Raji (cell line): Measurements from ENCODE around the gene RPTOR.

Experiments
- POLR2A ChIP-seq: IDR thresholded peaks from 2 replicates; pipeline ENCODE4 v1.6.1; 2011; ENCODE audit warnings: low read depth, low read length, control low read depth; ENCODE audit not compliant: insufficient read depth

RPTOR gene

GRCh38 chr17:80790981-80791742 is 246.5 kb downstream of the RPTOR start:
- TF ChIP-seq POLR2A: no peak

GRCh38 chr17:80791758-80792284 is 247.2 kb downstream of the RPTOR start:
- no peak for TF ChIP-seq POLR2A

- TF ChIP-seq POLR2A: no peak
These were observed 247.7 kb downstream of the RPTOR start for GRCh38 chr17:80792373-80792781.

- no peak for TF ChIP-seq POLR2A
These were observed 248.8 kb downstream of the RPTOR start for GRCh38 chr17:80793421-80793820.

GRCh38 chr17:80793851-80794267 is 249.2 kb downstream of the RPTOR start:
- TF ChIP-seq POLR2A: no peak

- TF ChIP-seq POLR2A: no peak
These were observed 249.8 kb downstream of the RPTOR start for GRCh38 chr17:80794281-80795089.

GRCh38 chr17:80795090-80795580 is 250.5 kb downstream of the RPTOR start:
- TF ChIP-seq POLR2A: no peak

GRCh38 chr17:80795754-80796153 is 251.1 kb downstream of the RPTOR start:
- no peak for TF ChIP-seq POLR2A

GRCh38 chr17:80796430-80796861 is 251.8 kb downstream of the RPTOR start:
- no peak for TF ChIP-seq POLR2A

- no peak for TF ChIP-seq POLR2A
These were observed 253.3 kb downstream of the RPTOR start for GRCh38 chr17:80797741-80798594.

- no peak for TF ChIP-seq POLR2A
These were observed 254.2 kb downstream of the RPTOR start for GRCh38 chr17:80798595-80799537.

GRCh38 chr17:80799538-80800480 is 255.2 kb downstream of the RPTOR start:
- no peak for TF ChIP-seq POLR2A
